Renal cortex interstitium (tissue), 11 donors: ENCODE data around the gene SARNP. TPM values are rescaled to one million over a fixed set of nuclear protein-coding genes. Genes with fewer than 3 reads are reported as not detected.
A peak's percentile ranks its signal among the peaks of the same experiment; 100 is the strongest.
"Not testable (repeated sequence)": the region's sequence is repeated elsewhere in the genome, so short reads cannot be mapped to it uniquely, and the experiment has no call there.

Experiments
- DNase-seq, 11 donors: peaks; one replicate each; pipeline ENCODE4 v3.0.0-alpha.2; 2013; ENCODE audit warnings: low read depth in 9 of 11, low spot score in 4 of 11; ENCODE audit errors: extremely low read depth in 1 of 11
- polyA plus RNA-seq, 3 donors: library from polyadenylated mRNA; unstranded; fragments of 120-200 nt; gene quantifications; one replicate each; pipeline ENCODE4 v1.2.1, GENCODE V29; 2013; ENCODE audit not compliant: insufficient read length in 3 of 3

Gene SARNP
- polyA plus RNA-seq, 3 donors, result 97.2 to 143 (median 119) TPM

GRCh38 chr12:55845361-55845760, 27.8 kb upstream of the SARNP start:
- no peak for DNase-seq

GRCh38 chr12:55844961-55845360, 27.4 kb upstream of the SARNP start:
- DNase-seq, result no peak

GRCh38 chr12:55843431-55843830, 25.9 kb upstream of the SARNP start:
- no peak for DNase-seq

GRCh38 chr12:55842681-55843429, 25.3 kb upstream of the SARNP start, which contains the start of gene MMP19:
Gene MMP19 (minus strand): TSS chr12:55842936. CDS start chr12:55842830, 106 bp downstream.
- DNase-seq, result no peak

GRCh38 chr12:55840581-55841351, 23.2 kb upstream of the SARNP start:
- DNase-seq, result no peak

GRCh38 chr12:55839345-55840140, 22.0 kb upstream of the SARNP start:
- no peak for DNase-seq

- no peak for DNase-seq
These were observed 20.8 kb upstream of the SARNP start for GRCh38 chr12:55838361-55838760.

- not testable (repeated sequence) for DNase-seq
These were observed 16.9 kb upstream of the SARNP start for GRCh38 chr12:55834400-55834799.

GRCh38 chr12:55833056-55833455, 15.5 kb upstream of the SARNP start:
- no peak for DNase-seq

GRCh38 chr12:55831447-55831815, 13.9 kb upstream of the SARNP start:
- no peak for DNase-seq

GRCh38 chr12:55830601-55831446, 13.3 kb upstream of the SARNP start:
- peak in 10 of 11 donors; percentile 80 to 90 (median 83) for DNase-seq

- DNase-seq, result peak in 6 of 11 donors; percentile 16 to 77 (median 32)
These were observed 12.6 kb upstream of the SARNP start for GRCh38 chr12:55829967-55830600.

- DNase-seq, result no peak
These were observed 10.8 kb upstream of the SARNP start for GRCh38 chr12:55828357-55828756.

GRCh38 chr12:55827806-55828205, 10.3 kb upstream of the SARNP start:
- DNase-seq, result no peak

GRCh38 chr12:55824726-55825125, 7.2 kb upstream of the SARNP start:
- no peak for DNase-seq

GRCh38 chr12:55823419-55823818, 5.9 kb upstream of the SARNP start:
- no peak for DNase-seq

- no peak for DNase-seq
These were observed 4.7 kb upstream of the SARNP start for GRCh38 chr12:55822228-55822627.

GRCh38 chr12:55820679-55821078, 3.2 kb upstream of the SARNP start:
- DNase-seq, result no peak
